BLaER1 (cell line): ENCODE data around the gene SLA2.

Source experiments
- H3K27ac ChIP-seq: shearing (Covaris generic); formaldehyde crosslinking; 2 replicates; pipeline ENCODE4 v1.8.1; 2022
- H3K27me3 ChIP-seq: shearing (Covaris generic); formaldehyde crosslinking; 2 replicates; pipeline ENCODE4 v1.8.1; 2022
- H3K36me3 ChIP-seq: shearing (Covaris generic); formaldehyde crosslinking; 2 replicates; pipeline ENCODE4 v1.8.1; 2022
- H3K4me1 ChIP-seq: shearing (Covaris generic); formaldehyde crosslinking; 2 replicates; pipeline ENCODE4 v1.8.1; 2022
- H3K4me2 ChIP-seq: shearing (Covaris generic); formaldehyde crosslinking; 2 replicates; pipeline ENCODE4 v1.8.1; 2022
- H3K4me3 ChIP-seq: shearing (Covaris generic); formaldehyde crosslinking; 2 replicates; pipeline ENCODE4 v1.8.1; 2022
- H3K9ac ChIP-seq: shearing (Covaris generic); formaldehyde crosslinking; 2 replicates; pipeline ENCODE4 v1.8.1; 2022
- H3K9me3 ChIP-seq: shearing (Covaris generic); formaldehyde crosslinking; 2 replicates; pipeline ENCODE4 v1.8.1; 2022
- H4K20me1 ChIP-seq: shearing (Covaris generic); formaldehyde crosslinking; 2 replicates; pipeline ENCODE4 v1.8.1; 2022
- Cebpa-rat ChIP-seq: shearing (Covaris generic); IDR thresholded peaks from 2 replicates; pipeline ENCODE4 v1.8.1; 2022

The SLA2 gene

GRCh38 chr20:36672991-36673390, 27.0 kb upstream of the SLA2 start:
- H3K9me3 ChIP-seq: 0 out of 2 replicates have a peak, but pooled peaks cover 12% of the 10 kb centered on the region
- no peak overlapping the region for H3K4me3 ChIP-seq
- no peaks in the 10 kb centered on the region for H3K27me3 ChIP-seq
- no peak for TF ChIP-seq Cebpa-rat
- no peak overlapping the region for H3K4me2 ChIP-seq
- H3K36me3 ChIP-seq: peaks cover 23% of the 10 kb centered on the region
- H3K9ac ChIP-seq: no peak overlapping the region
- H3K4me1 ChIP-seq: no peaks in the 10 kb centered on the region
- no peak overlapping the region for H3K27ac ChIP-seq
- no peaks in the 10 kb centered on the region for H4K20me1 ChIP-seq

GRCh38 chr20:36670665-36671357, 24.8 kb upstream of the SLA2 start:
- Histone ChIP-seq H3K27ac (no peak overlapping the region), H3K4me3 (no peak overlapping the region), H4K20me1 (no peaks in the 10 kb centered on the region), H3K36me3 (peaks cover 20% of the 10 kb centered on the region), H3K4me2 (no peak overlapping the region), H3K9ac (no peak overlapping the region), H3K9me3 (no peaks in the 10 kb centered on the region), H3K4me1 (no peaks in the 10 kb centered on the region), H3K27me3 (no peaks in the 10 kb centered on the region)
- TF ChIP-seq Cebpa-rat: no peak

- H3K36me3 ChIP-seq: peaks cover 48% of the 10 kb centered on the region
- no peak for TF ChIP-seq Cebpa-rat
- no peak overlapping the region for H3K4me2 ChIP-seq
- H3K4me1 ChIP-seq: no peaks in the 10 kb centered on the region
- no peaks in the 10 kb centered on the region for H3K9me3 ChIP-seq
- H4K20me1 ChIP-seq: no peaks in the 10 kb centered on the region
- no peaks in the 10 kb centered on the region for H3K27me3 ChIP-seq
- H3K9ac ChIP-seq: no peak overlapping the region
- H3K4me3 ChIP-seq: no peak overlapping the region
- no peak overlapping the region for H3K27ac ChIP-seq
Observed at GRCh38 chr20:36666181-36666740, 20.3 kb upstream of the SLA2 start.

- peaks cover 10% of the 10 kb centered on the region for H3K4me1 ChIP-seq
- no peak overlapping the region for H3K4me3 ChIP-seq
- no peak overlapping the region for H3K9ac ChIP-seq
- no peaks in the 10 kb centered on the region; the same call in 1 of the 2 replicates for H4K20me1 ChIP-seq
- H3K4me2 ChIP-seq: no peak overlapping the region
- H3K27ac ChIP-seq: no peak overlapping the region
- H3K9me3 ChIP-seq: no peaks in the 10 kb centered on the region
- no peak for TF ChIP-seq Cebpa-rat
- H3K36me3 ChIP-seq: peaks cover 56% of the 10 kb centered on the region
- H3K27me3 ChIP-seq: no peaks in the 10 kb centered on the region
Observed at GRCh38 chr20:36663031-36663430, 17.0 kb upstream of the SLA2 start.

GRCh38 chr20:36658300-36658699, 12.3 kb upstream of the SLA2 start:
- no peak for TF ChIP-seq Cebpa-rat
- H3K27me3 ChIP-seq: no peaks in the 10 kb centered on the region
- peaks cover 12% of the 10 kb centered on the region for H3K4me1 ChIP-seq
- H3K4me3 ChIP-seq: no peak overlapping the region
- no peaks in the 10 kb centered on the region; the same call in 1 of the 2 replicates for H4K20me1 ChIP-seq
- no peaks in the 10 kb centered on the region for H3K9me3 ChIP-seq
- H3K36me3 ChIP-seq: peaks cover 55% of the 10 kb centered on the region
- peak overlapping the region; percentile 36 for H3K4me2 ChIP-seq
- no peak overlapping the region for H3K9ac ChIP-seq
- H3K27ac ChIP-seq: no peak overlapping the region

GRCh38 chr20:36656733-36657132, 10.7 kb upstream of the SLA2 start:
- no peak for TF ChIP-seq Cebpa-rat
- Histone ChIP-seq H3K27ac (no peak overlapping the region), H3K36me3 (peaks cover 60% of the 10 kb centered on the region), H3K27me3 (no peaks in the 10 kb centered on the region), H3K4me2 (no peak overlapping the region), H4K20me1 (no peaks in the 10 kb centered on the region; the same call in 1 of the 2 replicates), H3K9me3 (no peaks in the 10 kb centered on the region), H3K4me1 (peaks cover 12% of the 10 kb centered on the region), H3K4me3 (no peak overlapping the region), H3K9ac (no peak overlapping the region)

GRCh38 chr20:36655004-36655403, 9.0 kb upstream of the SLA2 start:
- Histone ChIP-seq H3K4me3 (no peak overlapping the region), H3K27me3 (no peaks in the 10 kb centered on the region), H3K4me1 (peaks cover 12% of the 10 kb centered on the region), H3K27ac (no peak overlapping the region), H3K9me3 (no peaks in the 10 kb centered on the region), H3K9ac (no peak overlapping the region), H3K36me3 (peaks cover 54% of the 10 kb centered on the region), H3K4me2 (no peak overlapping the region), H4K20me1 (no peaks in the 10 kb centered on the region; the same call in 1 of the 2 replicates)
- TF ChIP-seq Cebpa-rat: no peak

GRCh38 chr20:36654506-36654905, 8.5 kb upstream of the SLA2 start:
- peaks cover 53% of the 10 kb centered on the region for H3K36me3 ChIP-seq
- no peak overlapping the region for H3K27ac ChIP-seq
- H4K20me1 ChIP-seq: no peaks in the 10 kb centered on the region; the same call in 1 of the 2 replicates
- no peak overlapping the region for H3K4me2 ChIP-seq
- no peaks in the 10 kb centered on the region for H3K9me3 ChIP-seq
- TF ChIP-seq Cebpa-rat: no peak
- no peak overlapping the region for H3K9ac ChIP-seq
- no peak overlapping the region for H3K4me3 ChIP-seq
- no peaks in the 10 kb centered on the region for H3K27me3 ChIP-seq
- H3K4me1 ChIP-seq: peaks cover 12% of the 10 kb centered on the region

- Histone ChIP-seq H3K9ac (no peak overlapping the region), H3K4me1 (peaks cover 6% of the 10 kb centered on the region)
Observed at GRCh38 chr20:36653456-36653855, 7.5 kb upstream of the SLA2 start.

More at GRCh38 chr20:36653456-36653855, 7.5 kb upstream of the SLA2 start:
- Histone ChIP-seq H3K4me3 (no peak overlapping the region), H3K36me3 (peaks cover 48% of the 10 kb centered on the region), H4K20me1 (no peaks in the 10 kb centered on the region; the same call in 1 of the 2 replicates), H3K9me3 (no peaks in the 10 kb centered on the region), H3K27ac (no peak overlapping the region), H3K4me2 (no peak overlapping the region), H3K27me3 (no peaks in the 10 kb centered on the region)
- TF ChIP-seq Cebpa-rat: no peak
